ENCODE measurements around the gene TBX4. TPM values are rescaled to one million over a fixed set of nuclear protein-coding genes. Genes with fewer than 3 reads are reported as not detected.

TBX4 gene
- total RNA-seq, 4 donors from 2014 or later = not detected

GRCh38 chr17:61499632-61500031, 47.4 kb downstream of the TBX4 start:
- Histone ChIP-seq H3K27me3 (no peaks in the 10 kb centered on the region), H3K4me1 (peaks cover 0 to 7% (median 0%) of the 10 kb centered on the region in 4 donors), H3K9me3 (peaks cover 0 to 6% (median 0%) of the 10 kb centered on the region in 4 donors), H3K36me3 (no peaks in the 10 kb centered on the region), H3K27ac (no peak overlapping the region), H3K4me3 (no peak overlapping the region)
- 94 to 96% methylated on average over 3 of the region's 3 CpGs for WGBS, 2 donors
- DNase-seq (ENCODE audit: low spot score in 2 of 2) = no peak
- TF ChIP-seq POLR2A (IDR thresholded peaks at IDR 0.05) = no peak
- no peak for TF ChIP-seq CTCF (IDR thresholded peaks at IDR 0.05)
- TF ChIP-seq EP300 (IDR thresholded peaks at IDR 0.05) = no peak

- Histone ChIP-seq H3K36me3 (no peaks in the 10 kb centered on the region), H3K27ac (no peak overlapping the region), H3K9me3 (peaks cover 0 to 6% (median 0%) of the 10 kb centered on the region in 4 donors), H3K27me3 (no peaks in the 10 kb centered on the region), H3K4me1 (peaks cover 0 to 7% (median 0%) of the 10 kb centered on the region in 4 donors), H3K4me3 (no peak overlapping the region)
- DNase-seq (ENCODE audit: low spot score in 2 of 2) = no peak
- TF ChIP-seq CTCF (IDR thresholded peaks at IDR 0.05) = no peak
- no peak for TF ChIP-seq EP300 (IDR thresholded peaks at IDR 0.05)
- 90 to 96% methylated on average over 2 of the region's 2 CpGs for WGBS, 2 donors
Measured at GRCh38 chr17:61500287-61500686, 48.1 kb downstream of the TBX4 start.

- TF ChIP-seq EP300 (IDR thresholded peaks at IDR 0.05) (no peak), POLR2A (IDR thresholded peaks at IDR 0.05) (no peak), CTCF (IDR thresholded peaks at IDR 0.05) (no peak)
- Histone ChIP-seq H3K4me3 (no peak overlapping the region), H3K36me3 (no peaks in the 10 kb centered on the region), H3K27me3 (no peaks in the 10 kb centered on the region), H3K4me1 (no peaks in the 10 kb centered on the region), H3K9me3 (peaks cover 0 to 6% (median 0%) of the 10 kb centered on the region in 4 donors), H3K27ac (no peak overlapping the region)
- DNase-seq (ENCODE audit: low spot score in 2 of 2) = no peak
- WGBS, 2 donors = 80 to 82% methylated on average over 5 of the region's 5 CpGs
Measured at GRCh38 chr17:61502292-61502691, 50.1 kb downstream of the TBX4 start.

GRCh38 chr17:61503961-61504360, 51.7 kb downstream of the TBX4 start:
- no peaks in the 10 kb centered on the region for H3K4me1 ChIP-seq
- H3K27ac ChIP-seq = no peak overlapping the region
- H3K9me3 ChIP-seq = peaks cover 0 to 6% (median 0%) of the 10 kb centered on the region in 4 donors
- H3K27me3 ChIP-seq = no peaks in the 10 kb centered on the region
- DNase-seq (ENCODE audit: low spot score in 2 of 2) = no peak
- H3K36me3 ChIP-seq = no peaks in the 10 kb centered on the region
- 57 to 58% methylated on average over 3 of the region's 3 CpGs for WGBS, 2 donors
- H3K4me3 ChIP-seq = no peak overlapping the region
- no peak for TF ChIP-seq POLR2A (IDR thresholded peaks at IDR 0.05)
- no peak for TF ChIP-seq EP300 (IDR thresholded peaks at IDR 0.05)
- TF ChIP-seq CTCF (IDR thresholded peaks at IDR 0.05) = no peak

GRCh38 chr17:61504697-61505096, 52.5 kb downstream of the TBX4 start:
- no peak for TF ChIP-seq POLR2A (IDR thresholded peaks at IDR 0.05)
- no peak for TF ChIP-seq CTCF (IDR thresholded peaks at IDR 0.05)
- no peak for TF ChIP-seq EP300 (IDR thresholded peaks at IDR 0.05)
- Histone ChIP-seq H3K4me3 (no peak overlapping the region), H3K4me1 (no peaks in the 10 kb centered on the region), H3K27me3 (no peaks in the 10 kb centered on the region), H3K9me3 (peaks cover 0 to 6% (median 0%) of the 10 kb centered on the region in 4 donors), H3K36me3 (no peaks in the 10 kb centered on the region), H3K27ac (no peak overlapping the region)
- WGBS, 2 donors = 20 to 25% methylated on average over 2 of the region's 2 CpGs
- DNase-seq (ENCODE audit: low spot score in 2 of 2) = no peak
